OCI-LY7 (cell line): ENCODE data around the gene TLR6.

Experiments used
- EZH2phosphoT487 ChIP-seq: fragments of 200-600 bp; sonication (generic); IDR thresholded peaks from 2 replicates; pipeline ENCODE4 v1.6.1; 2018; ENCODE audit warnings: low read depth, borderline replicate concordance, mild to moderate bottlenecking, mixed run types, antibody characterized with exemption, low read length, moderate library complexity, mixed read lengths
- TF ChIP-seq, protein P1 (sequence below): fragments of 200-600 bp; sonication (generic); conservative IDR thresholded peaks from 2 replicates; pipeline ENCODE4 v1.5.1; 2014; ENCODE audit warnings: mild to moderate bottlenecking, antibody characterized with exemption, low read length, moderate library complexity, mixed read lengths

DNA sequence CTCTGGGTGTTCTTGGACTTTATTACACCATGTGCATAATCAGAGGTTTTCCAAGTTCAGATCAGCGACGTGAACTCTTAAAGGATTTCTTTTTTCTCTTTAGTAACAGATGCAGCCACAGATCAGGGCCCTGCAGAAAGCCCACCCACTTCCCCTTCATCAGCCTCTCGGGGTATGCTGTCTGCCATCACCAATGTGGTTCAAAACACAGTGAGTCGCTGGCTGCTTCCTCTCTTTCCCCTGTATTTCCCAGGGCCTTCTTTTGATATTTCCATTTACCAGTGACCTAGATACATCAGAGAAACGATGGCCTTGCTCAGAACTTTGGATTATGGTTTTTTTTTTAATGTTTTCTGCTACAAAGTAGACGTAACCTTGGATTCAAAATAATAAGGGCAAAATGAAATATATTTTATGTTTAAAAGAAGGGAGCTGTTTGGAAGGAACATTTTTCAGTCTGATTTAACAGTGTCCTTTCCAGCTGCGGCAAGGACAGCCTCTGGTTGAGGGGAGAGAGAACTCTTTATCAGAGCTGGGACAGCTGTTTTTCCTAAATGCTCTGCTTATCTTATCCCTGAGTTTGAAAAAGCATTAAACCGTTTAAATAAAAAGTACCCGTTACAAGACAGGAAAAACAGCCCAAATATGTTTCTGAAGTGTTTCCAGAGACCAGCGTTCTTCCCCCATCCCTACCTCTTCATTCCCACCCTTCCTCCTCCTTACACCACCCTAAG, 49.2 kb upstream of the TLR6 start:
- TF ChIP-seq, protein P1, sequence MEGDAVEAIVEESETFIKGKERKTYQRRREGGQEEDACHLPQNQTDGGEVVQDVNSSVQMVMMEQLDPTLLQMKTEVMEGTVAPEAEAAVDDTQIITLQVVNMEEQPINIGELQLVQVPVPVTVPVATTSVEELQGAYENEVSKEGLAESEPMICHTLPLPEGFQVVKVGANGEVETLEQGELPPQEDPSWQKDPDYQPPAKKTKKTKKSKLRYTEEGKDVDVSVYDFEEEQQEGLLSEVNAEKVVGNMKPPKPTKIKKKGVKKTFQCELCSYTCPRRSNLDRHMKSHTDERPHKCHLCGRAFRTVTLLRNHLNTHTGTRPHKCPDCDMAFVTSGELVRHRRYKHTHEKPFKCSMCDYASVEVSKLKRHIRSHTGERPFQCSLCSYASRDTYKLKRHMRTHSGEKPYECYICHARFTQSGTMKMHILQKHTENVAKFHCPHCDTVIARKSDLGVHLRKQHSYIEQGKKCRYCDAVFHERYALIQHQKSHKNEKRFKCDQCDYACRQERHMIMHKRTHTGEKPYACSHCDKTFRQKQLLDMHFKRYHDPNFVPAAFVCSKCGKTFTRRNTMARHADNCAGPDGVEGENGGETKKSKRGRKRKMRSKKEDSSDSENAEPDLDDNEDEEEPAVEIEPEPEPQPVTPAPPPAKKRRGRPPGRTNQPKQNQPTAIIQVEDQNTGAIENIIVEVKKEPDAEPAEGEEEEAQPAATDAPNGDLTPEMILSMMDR: no peak
- no peak for TF ChIP-seq EZH2phosphoT487
